ENCODE data around the gene GPR18.

GPR18 gene

GRCh38 chr13:99278200-99278599 lies 20.0 kb upstream of the GPR18 start:
- no peak for DNase-seq
- H3K4me2 ChIP-seq (ENCODE audit: low read depth, low read length): no peak overlapping the region
- no peaks in the 10 kb centered on the region for H3F3A ChIP-seq (ENCODE audit: insufficient read depth, low read length)
- no peaks in the 10 kb centered on the region for H3K9me2 ChIP-seq (replicated peaks; ENCODE audit: insufficient read depth, low read length)
- no peaks in the 10 kb centered on the region for H3K36me3 ChIP-seq (replicated peaks; ENCODE audit: insufficient read depth, low read length)
- H4K20me1 ChIP-seq (ENCODE audit: insufficient read depth, low read length): no peaks in the 10 kb centered on the region
- no peak overlapping the region for H3K27ac ChIP-seq (ENCODE audit: low read length)
- no peaks in the 10 kb centered on the region for H3K79me2 ChIP-seq (ENCODE audit: low read length)
- H3K4me3 ChIP-seq (ENCODE audit: low read length): no peak overlapping the region
- peaks cover 10% of the 10 kb centered on the region for H3K4me1 ChIP-seq (ENCODE audit: low read length)
- TF ChIP-seq EZH2phosphoT487 (IDR thresholded peaks at IDR 0.05; ENCODE audit: low read length) (no peak), EZH2 (optimal IDR thresholded peaks at IDR 0.05; ENCODE audit: low read depth, low read length) (no peak)
- TF ChIP-seq, protein P1, sequence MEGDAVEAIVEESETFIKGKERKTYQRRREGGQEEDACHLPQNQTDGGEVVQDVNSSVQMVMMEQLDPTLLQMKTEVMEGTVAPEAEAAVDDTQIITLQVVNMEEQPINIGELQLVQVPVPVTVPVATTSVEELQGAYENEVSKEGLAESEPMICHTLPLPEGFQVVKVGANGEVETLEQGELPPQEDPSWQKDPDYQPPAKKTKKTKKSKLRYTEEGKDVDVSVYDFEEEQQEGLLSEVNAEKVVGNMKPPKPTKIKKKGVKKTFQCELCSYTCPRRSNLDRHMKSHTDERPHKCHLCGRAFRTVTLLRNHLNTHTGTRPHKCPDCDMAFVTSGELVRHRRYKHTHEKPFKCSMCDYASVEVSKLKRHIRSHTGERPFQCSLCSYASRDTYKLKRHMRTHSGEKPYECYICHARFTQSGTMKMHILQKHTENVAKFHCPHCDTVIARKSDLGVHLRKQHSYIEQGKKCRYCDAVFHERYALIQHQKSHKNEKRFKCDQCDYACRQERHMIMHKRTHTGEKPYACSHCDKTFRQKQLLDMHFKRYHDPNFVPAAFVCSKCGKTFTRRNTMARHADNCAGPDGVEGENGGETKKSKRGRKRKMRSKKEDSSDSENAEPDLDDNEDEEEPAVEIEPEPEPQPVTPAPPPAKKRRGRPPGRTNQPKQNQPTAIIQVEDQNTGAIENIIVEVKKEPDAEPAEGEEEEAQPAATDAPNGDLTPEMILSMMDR (IDR thresholded peaks at IDR 0.05; ENCODE audit: low read length): no peak
- no peaks in the 10 kb centered on the region for H3K27me3 ChIP-seq (replicated peaks; ENCODE audit: insufficient read depth, low read length)
- H3K9me3 ChIP-seq (replicated peaks; ENCODE audit: insufficient read depth, low read length): no peaks in the 10 kb centered on the region
- H3K9ac ChIP-seq (ENCODE audit: low read length): no peak overlapping the region
- no peak overlapping the region for H2AFZ ChIP-seq (ENCODE audit: low read length)

GRCh38 chr13:99277629-99278028 lies 19.4 kb upstream of the GPR18 start:
- Histone ChIP-seq H3K9me3 (replicated peaks; ENCODE audit: insufficient read depth, low read length) (no peaks in the 10 kb centered on the region), H3K9me2 (replicated peaks; ENCODE audit: insufficient read depth, low read length) (no peaks in the 10 kb centered on the region), H2AFZ (ENCODE audit: low read length) (no peak overlapping the region), H3K4me2 (ENCODE audit: low read depth, low read length) (no peak overlapping the region), H4K20me1 (ENCODE audit: insufficient read depth, low read length) (no peaks in the 10 kb centered on the region), H3K36me3 (replicated peaks; ENCODE audit: insufficient read depth, low read length) (no peaks in the 10 kb centered on the region), H3K4me3 (ENCODE audit: low read length) (no peak overlapping the region), H3K79me2 (ENCODE audit: low read length) (no peaks in the 10 kb centered on the region), H3K4me1 (ENCODE audit: low read length) (peaks cover 10% of the 10 kb centered on the region), H3K27me3 (replicated peaks; ENCODE audit: insufficient read depth, low read length) (no peaks in the 10 kb centered on the region), H3K27ac (ENCODE audit: low read length) (no peak overlapping the region), H3K9ac (ENCODE audit: low read length) (no peak overlapping the region), H3F3A (ENCODE audit: insufficient read depth, low read length) (no peaks in the 10 kb centered on the region)
- DNase-seq: no peak
- TF ChIP-seq EZH2 (optimal IDR thresholded peaks at IDR 0.05; ENCODE audit: low read depth, low read length) (no peak), EZH2phosphoT487 (IDR thresholded peaks at IDR 0.05; ENCODE audit: low read length) (no peak)
- TF ChIP-seq, protein P1 (IDR thresholded peaks at IDR 0.05; ENCODE audit: low read length): no peak

GRCh38 chr13:99276706-99277105 lies 18.5 kb upstream of the GPR18 start:
- no peak overlapping the region for H3K4me3 ChIP-seq (ENCODE audit: low read length)
- H3K9ac ChIP-seq (ENCODE audit: low read length): no peak overlapping the region
- no peak for DNase-seq
- no peaks in the 10 kb centered on the region for H3K36me3 ChIP-seq (replicated peaks; ENCODE audit: insufficient read depth, low read length)
- no peaks in the 10 kb centered on the region for H3K27me3 ChIP-seq (replicated peaks; ENCODE audit: insufficient read depth, low read length)
- H3K9me2 ChIP-seq (replicated peaks; ENCODE audit: insufficient read depth, low read length): no peaks in the 10 kb centered on the region
- no peak overlapping the region for H3K27ac ChIP-seq (ENCODE audit: low read length)
- no peak overlapping the region for H2AFZ ChIP-seq (ENCODE audit: low read length)
- H3F3A ChIP-seq (ENCODE audit: insufficient read depth, low read length): no peaks in the 10 kb centered on the region
- H3K9me3 ChIP-seq (replicated peaks; ENCODE audit: insufficient read depth, low read length): no peaks in the 10 kb centered on the region
- H3K4me2 ChIP-seq (ENCODE audit: low read depth, low read length): no peak overlapping the region
- H4K20me1 ChIP-seq (ENCODE audit: insufficient read depth, low read length): no peaks in the 10 kb centered on the region
- no peak for TF ChIP-seq EZH2 (optimal IDR thresholded peaks at IDR 0.05; ENCODE audit: low read depth, low read length)
- TF ChIP-seq, protein P1 (IDR thresholded peaks at IDR 0.05; ENCODE audit: low read length): no peak
- H3K79me2 ChIP-seq (ENCODE audit: low read length): no peaks in the 10 kb centered on the region
- H3K4me1 ChIP-seq (ENCODE audit: low read length): peaks cover 6% of the 10 kb centered on the region
